Neural crest cell (in vitro differentiated cells): ENCODE results near the gene APP. TPM values are rescaled to one million over a fixed set of nuclear protein-coding genes. Genes with fewer than 3 reads are reported as not detected.

Experiments used
- DNase-seq: peaks from one replicate; pipeline ENCODE4 v3.0.0; 2021; ENCODE audit warnings: low read depth, mixed read lengths, low spot score
- H3K27ac Mint-ChIP-seq: one replicate; pipeline ENCODE4 v1.8.0; 2021; ENCODE audit warnings: mild to moderate bottlenecking, mixed read lengths; ENCODE audit not compliant: unreplicated experiment
- H3K27me3 Mint-ChIP-seq: 2 replicates; pipeline ENCODE4 v1.8.0; 2021; ENCODE audit warnings: low read depth, mild to moderate bottlenecking, mixed read lengths
- H3K36me3 Mint-ChIP-seq: 2 replicates; pipeline ENCODE4 v1.8.0; 2021; ENCODE audit warnings: low read depth, mild to moderate bottlenecking, mixed read lengths
- H3K4me1 Mint-ChIP-seq: 2 replicates; pipeline ENCODE4 v1.8.0; 2021; ENCODE audit warnings: mixed read lengths
- H3K4me3 Mint-ChIP-seq: one replicate; pipeline ENCODE4 v1.8.0; 2021; ENCODE audit warnings: mild to moderate bottlenecking, mixed read lengths
- H3K9me3 Mint-ChIP-seq: 2 replicates; pipeline ENCODE4 v1.8.0; 2021; ENCODE audit warnings: mixed read lengths
- total RNA-seq: library from RNA; stranded (reverse); gene quantifications from 2 replicates; pipeline ENCODE4 v1.2.1, GENCODE V29; 2021
- TF ChIP-seq, protein P1 (sequence below): fragments of 200-600 bp; sonication (generic); conservative IDR thresholded peaks from 2 replicates; pipeline ENCODE4 v1.5.0; 2021; ENCODE audit warnings: antibody characterized with exemption, mild to moderate bottlenecking

Gene APP
- total RNA-seq, 1 donor from 2014 or later, result 254 TPM

DNA sequence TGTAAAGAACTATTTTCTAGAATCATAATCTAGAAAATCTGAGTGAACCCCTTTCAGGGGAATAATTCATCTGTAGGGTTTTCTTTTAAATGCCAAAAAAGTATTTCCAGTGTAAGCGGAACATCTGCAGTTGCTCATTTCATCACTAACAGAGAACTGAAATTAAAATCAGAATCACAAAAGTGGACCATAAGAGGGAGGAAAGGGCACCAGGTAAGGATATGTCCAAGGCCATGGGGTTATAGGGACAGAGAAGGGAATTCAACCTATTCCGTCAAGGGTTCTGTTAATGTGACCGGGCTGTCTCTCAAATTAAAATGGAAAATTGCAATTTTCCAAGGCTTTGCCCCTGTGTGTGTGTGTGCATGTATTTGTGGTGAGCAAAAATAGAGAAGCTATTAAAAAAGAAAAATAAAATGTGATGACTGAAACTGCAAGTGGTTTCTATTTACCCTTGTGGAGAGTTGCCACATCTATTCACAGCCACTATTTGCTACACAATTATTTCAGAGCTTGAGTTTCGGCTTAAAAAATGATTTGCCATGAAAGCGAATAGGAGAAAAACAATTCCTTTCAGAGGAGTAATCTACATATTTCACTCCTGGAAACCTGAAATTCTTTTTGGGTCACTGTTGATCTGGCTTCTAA, 53.1 kb downstream of the APP start:
- DNase-seq, result no peak
- Mint-ChIP-seq H3K4me3 (no peak overlapping the region), H3K27ac (no peak overlapping the region), H3K4me1 (peaks cover 61% of the 10 kb centered on the region), H3K9me3 (no peaks in the 10 kb centered on the region), H3K36me3 (no peaks in the 10 kb centered on the region), H3K27me3 (no peaks in the 10 kb centered on the region)
- TF ChIP-seq, protein P1, sequence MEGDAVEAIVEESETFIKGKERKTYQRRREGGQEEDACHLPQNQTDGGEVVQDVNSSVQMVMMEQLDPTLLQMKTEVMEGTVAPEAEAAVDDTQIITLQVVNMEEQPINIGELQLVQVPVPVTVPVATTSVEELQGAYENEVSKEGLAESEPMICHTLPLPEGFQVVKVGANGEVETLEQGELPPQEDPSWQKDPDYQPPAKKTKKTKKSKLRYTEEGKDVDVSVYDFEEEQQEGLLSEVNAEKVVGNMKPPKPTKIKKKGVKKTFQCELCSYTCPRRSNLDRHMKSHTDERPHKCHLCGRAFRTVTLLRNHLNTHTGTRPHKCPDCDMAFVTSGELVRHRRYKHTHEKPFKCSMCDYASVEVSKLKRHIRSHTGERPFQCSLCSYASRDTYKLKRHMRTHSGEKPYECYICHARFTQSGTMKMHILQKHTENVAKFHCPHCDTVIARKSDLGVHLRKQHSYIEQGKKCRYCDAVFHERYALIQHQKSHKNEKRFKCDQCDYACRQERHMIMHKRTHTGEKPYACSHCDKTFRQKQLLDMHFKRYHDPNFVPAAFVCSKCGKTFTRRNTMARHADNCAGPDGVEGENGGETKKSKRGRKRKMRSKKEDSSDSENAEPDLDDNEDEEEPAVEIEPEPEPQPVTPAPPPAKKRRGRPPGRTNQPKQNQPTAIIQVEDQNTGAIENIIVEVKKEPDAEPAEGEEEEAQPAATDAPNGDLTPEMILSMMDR, result no peak

DNA sequence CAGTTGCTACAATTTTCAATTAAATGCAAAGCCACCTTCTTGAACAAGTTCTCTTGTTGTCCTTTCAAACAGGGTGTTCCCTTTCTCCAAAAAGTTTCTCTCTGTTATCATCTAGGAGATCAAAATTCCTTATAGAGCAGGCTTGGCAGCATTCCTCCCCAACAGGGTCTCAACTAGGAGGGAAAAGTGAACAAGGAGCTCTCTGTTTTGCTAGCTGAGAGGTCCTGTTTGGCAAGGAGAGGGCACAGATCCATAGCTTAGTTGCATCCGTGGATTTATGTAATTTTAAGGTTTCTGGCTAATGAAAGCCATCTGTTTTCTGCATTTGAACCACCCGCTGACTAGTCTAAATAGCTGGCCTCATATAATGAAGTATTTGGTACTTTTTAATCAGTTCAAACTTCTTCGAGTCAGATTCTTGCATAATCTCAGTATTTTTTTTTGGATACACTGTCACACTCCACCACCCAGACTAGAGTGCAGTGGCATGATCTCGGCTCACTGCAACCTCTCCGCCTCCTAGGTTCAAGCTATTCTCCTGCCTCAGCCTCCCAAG, 54.0 kb downstream of the APP start:
- Mint-ChIP-seq H3K27me3 (no peaks in the 10 kb centered on the region), H3K4me1 (peaks cover 55% of the 10 kb centered on the region), H3K4me3 (peak overlapping the region; percentile 73), H3K9me3 (no peaks in the 10 kb centered on the region), H3K27ac (peak overlapping the region; percentile 84), H3K36me3 (no peaks in the 10 kb centered on the region)
- TF ChIP-seq, protein P1, result no peak
- no peak for DNase-seq

DNA sequence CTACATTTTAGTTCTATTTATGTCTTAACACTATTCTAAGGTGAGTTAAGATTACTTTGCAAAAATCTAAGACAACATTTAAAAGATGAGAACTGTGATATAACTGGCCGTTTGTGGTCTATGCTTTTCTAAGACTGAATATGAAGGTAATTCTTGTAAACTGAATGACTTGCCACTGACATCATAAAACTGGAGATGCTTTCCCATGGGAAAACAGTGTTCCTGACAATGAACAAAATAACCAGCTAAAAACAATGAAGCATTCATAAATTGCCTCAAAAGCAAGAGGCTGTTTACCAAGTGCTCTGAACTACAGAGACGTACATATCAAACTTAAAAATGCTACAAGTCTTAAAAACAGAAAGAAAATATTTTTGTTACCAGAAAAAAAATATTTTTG, 54.7 kb downstream of the APP start:
- H3K4me3 Mint-ChIP-seq, result peak overlapping the region; percentile 73
- no peak for DNase-seq
- H3K9me3 Mint-ChIP-seq, result no peaks in the 10 kb centered on the region
- H3K27ac Mint-ChIP-seq, result peak overlapping the region; percentile 84
- TF ChIP-seq, protein P1, result no peak
- H3K27me3 Mint-ChIP-seq, result no peaks in the 10 kb centered on the region
- H3K4me1 Mint-ChIP-seq, result peaks cover 55% of the 10 kb centered on the region
- H3K36me3 Mint-ChIP-seq, result peaks cover 3% of the 10 kb centered on the region

DNA sequence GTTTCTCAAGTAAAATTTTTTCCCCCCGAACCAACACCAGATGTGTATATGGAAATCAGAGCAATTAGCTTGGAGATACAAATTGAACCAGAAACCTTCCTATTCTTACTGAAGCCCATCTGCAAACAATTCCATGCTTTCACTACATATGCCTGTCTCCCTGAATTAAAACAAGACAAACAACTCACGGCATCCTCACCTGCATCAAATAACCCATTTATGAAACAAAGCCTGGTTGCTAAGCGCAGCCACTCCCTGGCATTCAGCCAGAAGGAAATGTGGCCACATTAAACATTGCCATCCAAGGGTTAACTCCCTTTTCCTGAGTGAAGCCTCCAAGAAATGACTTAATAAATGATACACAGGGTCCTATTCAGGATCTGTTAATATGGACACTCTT, 55.3 kb downstream of the APP start:
- peak overlapping the region; percentile 4 for H3K4me3 Mint-ChIP-seq
- H3K36me3 Mint-ChIP-seq, result peaks cover 3% of the 10 kb centered on the region

DNA sequence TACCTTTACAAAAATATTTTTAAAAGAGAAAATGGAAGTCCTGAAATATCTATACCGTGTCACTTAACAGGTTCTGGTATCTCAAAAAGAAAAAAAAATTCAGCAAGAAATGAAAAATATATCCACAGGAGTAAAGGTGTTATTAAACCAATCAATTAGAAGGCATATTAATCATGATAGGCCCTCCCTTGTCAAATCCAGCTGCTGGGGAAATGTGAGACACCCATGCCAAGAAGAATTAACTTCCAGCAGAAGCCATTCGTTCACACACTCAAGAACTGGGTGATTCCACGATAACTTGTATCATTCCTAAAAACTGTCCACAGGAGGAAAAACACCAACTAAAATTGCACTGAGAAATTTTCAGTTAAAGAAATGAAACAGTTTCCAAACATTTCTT, 57.6 kb downstream of the APP start:
- Mint-ChIP-seq H3K27me3 (no peaks in the 10 kb centered on the region), H3K27ac (no peak overlapping the region), H3K4me1 (peaks cover 41% of the 10 kb centered on the region), H3K9me3 (no peaks in the 10 kb centered on the region), H3K36me3 (peaks cover 14% of the 10 kb centered on the region), H3K4me3 (no peak overlapping the region)
- DNase-seq, result no peak
- TF ChIP-seq, protein P1, result no peak

More for the DNA sequence above, 55.3 kb downstream of the APP start:
- Mint-ChIP-seq H3K9me3 (no peaks in the 10 kb centered on the region), H3K4me1 (peaks cover 52% of the 10 kb centered on the region), H3K27me3 (no peaks in the 10 kb centered on the region), H3K27ac (peak overlapping the region; percentile 94)
- TF ChIP-seq, protein P1, result no peak
- DNase-seq, result no peak
